Left renal pelvis (tissue), 4 donors: ENCODE data around the gene CAVIN3. TPM values are rescaled to one million over a fixed set of nuclear protein-coding genes. Genes with fewer than 3 reads are reported as not detected.

Experiments
- DNase-seq, 4 donors: peaks; one replicate each; pipeline ENCODE4 v3.0.0-alpha.2; 2013; ENCODE audit warnings: low read depth in 4 of 4, low spot score in 3 of 4
- polyA plus RNA-seq, 4 donors: library from polyadenylated mRNA; unstranded; fragments of 120-200 nt; gene quantifications; one replicate each; pipeline ENCODE4 v1.2.1, GENCODE V29; 2013; ENCODE audit not compliant: insufficient read length in 4 of 4

Gene CAVIN3
- 10 to 100 TPM; 12.0 to 39.8 (median 16.9) TPM for polyA plus RNA-seq

GRCh38 chr11:6320411-6321155 is at the start of gene CAVIN3:
CAVIN3 (minus strand) TSS chr11:6320501; CDS start chr11:6320476, 25 bp downstream.
- peak; percentile 25 to 40 (median 30) for DNase-seq

- no peak for DNase-seq
Measured at GRCh38 chr11:6365659-6366058, 45.4 kb upstream of the CAVIN3 start.

- DNase-seq: peak in 2 of 4 donors; percentile 42 to 60
Measured at GRCh38 chr11:6362873-6363678, 42.8 kb upstream of the CAVIN3 start.

- DNase-seq: no peak
Measured at GRCh38 chr11:6362185-6362872, 42.0 kb upstream of the CAVIN3 start.

- DNase-seq: no peak
Measured at GRCh38 chr11:6360183-6360582, 39.9 kb upstream of the CAVIN3 start.

- no peak for DNase-seq
Measured at GRCh38 chr11:6357222-6357621, 36.9 kb upstream of the CAVIN3 start.

GRCh38 chr11:6356503-6357055 is 36.3 kb upstream of the CAVIN3 start:
- no peak for DNase-seq

- no peak for DNase-seq
Measured at GRCh38 chr11:6354651-6355485, 34.6 kb upstream of the CAVIN3 start.

GRCh38 chr11:6353367-6353987 is 33.2 kb upstream of the CAVIN3 start:
- DNase-seq: peak in 3 of 4 donors; percentile 42 to 46 (median 45)

GRCh38 chr11:6351782-6352382 is 31.6 kb upstream of the CAVIN3 start:
- DNase-seq: no peak

- no peak for DNase-seq
Measured at GRCh38 chr11:6350486-6350885, 30.2 kb upstream of the CAVIN3 start.

GRCh38 chr11:6350043-6350442 is 29.7 kb upstream of the CAVIN3 start:
- DNase-seq: no peak

GRCh38 chr11:6345366-6345765 is 25.1 kb upstream of the CAVIN3 start:
- DNase-seq: no peak

GRCh38 chr11:6336293-6336692 is 16.0 kb upstream of the CAVIN3 start:
- DNase-seq: no peak

GRCh38 chr11:6334806-6335205 is 14.5 kb upstream of the CAVIN3 start:
- no peak for DNase-seq

- no peak for DNase-seq
Measured at GRCh38 chr11:6333095-6333494, 12.8 kb upstream of the CAVIN3 start.

GRCh38 chr11:6332066-6332465 is 11.8 kb upstream of the CAVIN3 start:
- no peak for DNase-seq

GRCh38 chr11:6328321-6328720 is 8.0 kb upstream of the CAVIN3 start:
- DNase-seq: no peak

GRCh38 chr11:6327806-6328205 is 7.5 kb upstream of the CAVIN3 start:
- DNase-seq: no peak
